AG09309 (cell line): ENCODE measurements around the gene P2RX6.

Experiments used
- DNase-seq: peaks from one replicate; pipeline ENCODE4 v3.0.0-alpha.2; 2010; ENCODE audit warnings: low read depth
- H3K4me3 ChIP-seq: 2 replicates; pipeline ENCODE4 v1.5.1; 2011; ENCODE audit warnings: mild to moderate bottlenecking, low read depth, low read length, moderate library complexity; ENCODE audit not compliant: control insufficient read depth
- CTCF ChIP-seq: IDR thresholded peaks from 2 replicates; pipeline ENCODE4 v1.5.1; 2011; ENCODE audit warnings: mild to moderate bottlenecking, low read depth, low read length, inconsistent platforms; ENCODE audit not compliant: insufficient read depth, control insufficient read depth; ENCODE audit errors: missing control alignments

Gene P2RX6

DNA sequence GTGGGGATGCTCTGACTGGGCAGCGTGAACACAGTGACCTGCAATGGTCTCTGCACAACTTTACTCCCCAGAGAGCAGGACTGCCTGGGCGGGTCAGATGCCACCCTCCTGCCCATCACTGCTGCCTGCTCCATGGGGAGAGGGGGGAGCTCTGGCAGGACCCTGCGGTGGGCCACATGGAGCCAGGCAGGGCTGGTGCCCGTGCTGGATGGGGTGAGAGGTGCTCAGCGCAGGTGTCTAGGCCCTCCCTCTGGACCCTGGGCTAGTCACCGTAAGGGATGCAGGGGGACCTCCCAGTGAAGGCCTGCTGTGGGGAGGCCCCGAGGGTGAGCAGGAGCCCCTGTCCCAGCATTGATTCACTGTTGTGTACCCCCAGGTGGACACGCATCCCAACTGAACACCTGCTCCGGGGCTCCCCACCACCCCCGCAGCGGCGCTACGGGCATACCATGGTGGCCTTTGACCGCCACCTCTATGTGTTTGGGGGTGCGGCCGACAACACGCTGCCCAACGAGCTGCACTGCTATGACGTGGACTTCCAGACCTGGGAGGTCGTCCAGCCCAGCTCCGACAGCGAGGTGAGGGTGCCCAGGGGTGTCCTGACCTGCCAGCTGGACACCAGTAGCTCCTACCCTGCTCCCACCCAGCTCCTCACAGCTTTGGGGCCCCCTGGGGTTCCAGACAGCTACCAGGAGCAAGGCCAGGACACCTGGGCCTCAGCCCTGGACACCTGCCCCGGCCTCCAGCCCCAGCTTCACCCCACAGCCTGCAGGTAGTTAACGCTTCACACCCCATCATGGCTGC lies 23.5 kb upstream of the P2RX6 start:
- H3K4me3 ChIP-seq, result no peak overlapping the region
- no peak for DNase-seq
- TF ChIP-seq CTCF, result no peak

GRCh38 chr22:20992056-20992442 lies 22.9 kb upstream of the P2RX6 start:
- no peak for DNase-seq
- no peak overlapping the region for H3K4me3 ChIP-seq
- no peak for TF ChIP-seq CTCF

DNA sequence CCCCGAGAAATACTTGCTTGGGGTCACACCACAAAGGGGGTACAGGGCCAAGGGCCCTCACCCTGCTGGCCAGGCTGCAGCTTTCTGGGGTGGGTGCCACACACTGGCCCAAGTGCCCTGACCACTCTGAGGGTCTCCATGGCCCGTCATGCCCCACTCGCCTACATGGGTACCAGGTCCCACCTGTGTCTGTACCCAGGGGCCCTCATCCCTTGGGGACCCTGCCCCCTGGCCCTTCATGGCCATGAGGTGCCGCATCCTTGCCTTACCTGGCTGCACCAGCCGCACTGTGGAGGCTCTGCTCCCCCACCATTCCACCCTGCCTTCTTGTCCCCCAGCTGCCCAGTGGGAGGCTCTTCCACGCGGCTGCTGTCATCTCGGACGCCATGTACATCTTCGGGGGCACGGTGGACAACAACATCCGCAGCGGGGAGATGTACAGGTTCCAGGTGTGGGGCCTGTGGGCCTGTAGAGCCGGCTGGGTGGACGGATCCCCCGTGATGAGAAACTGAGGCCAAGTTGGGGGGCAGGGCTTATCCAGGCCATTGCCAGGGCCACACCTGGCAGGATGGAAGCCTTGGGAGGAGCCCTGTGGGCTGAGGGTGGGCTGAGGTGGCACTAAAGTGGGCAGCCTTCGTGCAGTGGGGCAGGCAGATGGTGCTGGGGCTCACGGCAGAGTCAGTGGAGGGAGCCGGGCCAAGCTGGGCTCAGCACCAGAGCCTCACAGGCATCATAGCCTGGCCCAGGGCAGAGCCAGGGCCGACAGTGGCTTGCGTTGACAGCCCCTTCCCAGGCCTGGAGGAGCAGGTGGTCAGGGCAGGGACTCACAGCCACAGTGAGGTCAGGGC lies 22.3 kb upstream of the P2RX6 start:
- no peak overlapping the region for H3K4me3 ChIP-seq
- no peak for DNase-seq
- no peak for TF ChIP-seq CTCF

DNA sequence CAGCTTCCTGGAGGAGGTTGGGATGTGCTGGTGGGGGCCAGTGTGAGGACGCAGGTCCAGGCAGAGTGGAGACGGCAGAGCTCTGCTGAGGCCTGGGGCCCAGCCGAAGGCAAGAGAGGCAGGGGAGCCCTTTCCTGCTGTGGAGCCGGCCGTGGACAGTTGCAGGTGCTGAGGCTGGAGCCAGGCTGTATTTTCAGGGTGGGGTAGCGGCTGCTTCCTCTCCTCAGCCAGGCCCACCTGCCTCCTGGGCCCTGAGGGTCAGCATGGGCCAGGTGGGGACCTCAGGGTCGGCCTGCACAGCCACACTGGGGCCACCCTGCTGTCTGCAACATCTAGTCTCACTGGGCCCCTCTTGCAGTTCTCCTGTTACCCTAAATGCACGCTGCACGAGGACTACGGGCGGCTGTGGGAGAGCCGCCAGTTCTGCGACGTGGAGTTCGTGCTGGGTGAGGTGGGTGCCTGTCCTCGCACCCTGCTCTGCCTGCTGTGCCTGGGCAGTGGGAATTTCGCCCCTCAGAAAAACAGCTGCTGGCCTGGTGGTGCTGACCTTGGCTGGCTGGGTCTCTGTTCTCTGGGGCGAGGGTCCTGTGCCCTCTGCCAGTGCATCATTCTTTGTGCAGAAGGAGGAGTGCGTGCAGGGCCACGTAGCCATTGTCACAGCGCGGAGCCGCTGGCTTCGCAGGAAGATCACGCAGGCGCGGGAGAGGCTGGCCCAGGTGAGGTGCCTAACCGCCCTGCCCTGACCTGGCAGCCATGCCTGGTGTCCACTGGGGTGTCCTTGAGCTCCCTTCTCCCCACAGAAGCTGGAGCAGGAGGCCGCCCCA lies 21.4 kb upstream of the P2RX6 start:
- H3K4me3 ChIP-seq, result no peak overlapping the region
- no peak for DNase-seq
- no peak for TF ChIP-seq CTCF

- no peak overlapping the region for H3K4me3 ChIP-seq
- DNase-seq, result no peak
- no peak for TF ChIP-seq CTCF
Measured at GRCh38 chr22:20994128-20994901, 20.6 kb upstream of the P2RX6 start.

- no peak for TF ChIP-seq CTCF
- H3K4me3 ChIP-seq, result no peak overlapping the region
- DNase-seq, result no peak
Measured at GRCh38 chr22:20994902-20995241, 20.1 kb upstream of the P2RX6 start.
